ENCODE measurements around the gene GGA1.
A peak's percentile ranks its signal among the peaks of the same experiment; 100 is the strongest.

GRCh38 chr22:37623075-37624016 is 14.7 kb downstream of the GGA1 start:
- TF ChIP-seq, protein P1, sequence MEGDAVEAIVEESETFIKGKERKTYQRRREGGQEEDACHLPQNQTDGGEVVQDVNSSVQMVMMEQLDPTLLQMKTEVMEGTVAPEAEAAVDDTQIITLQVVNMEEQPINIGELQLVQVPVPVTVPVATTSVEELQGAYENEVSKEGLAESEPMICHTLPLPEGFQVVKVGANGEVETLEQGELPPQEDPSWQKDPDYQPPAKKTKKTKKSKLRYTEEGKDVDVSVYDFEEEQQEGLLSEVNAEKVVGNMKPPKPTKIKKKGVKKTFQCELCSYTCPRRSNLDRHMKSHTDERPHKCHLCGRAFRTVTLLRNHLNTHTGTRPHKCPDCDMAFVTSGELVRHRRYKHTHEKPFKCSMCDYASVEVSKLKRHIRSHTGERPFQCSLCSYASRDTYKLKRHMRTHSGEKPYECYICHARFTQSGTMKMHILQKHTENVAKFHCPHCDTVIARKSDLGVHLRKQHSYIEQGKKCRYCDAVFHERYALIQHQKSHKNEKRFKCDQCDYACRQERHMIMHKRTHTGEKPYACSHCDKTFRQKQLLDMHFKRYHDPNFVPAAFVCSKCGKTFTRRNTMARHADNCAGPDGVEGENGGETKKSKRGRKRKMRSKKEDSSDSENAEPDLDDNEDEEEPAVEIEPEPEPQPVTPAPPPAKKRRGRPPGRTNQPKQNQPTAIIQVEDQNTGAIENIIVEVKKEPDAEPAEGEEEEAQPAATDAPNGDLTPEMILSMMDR (conservative IDR thresholded peaks at IDR 0.05 in 1 of 2, IDR thresholded peaks at IDR 0.05 in 1 of 2; ENCODE audit: low read depth in 1 of 2, low read length in 2 of 2): peak; percentile 63 to 67
- no peak for TF ChIP-seq EZH2 (IDR thresholded peaks at IDR 0.05; ENCODE audit: low read length, missing control alignments)
